Thoracic aorta (tissue), 2 donors: ENCODE results near the gene PUS1. TPM values are rescaled to one million over a fixed set of nuclear protein-coding genes. Genes with fewer than 3 reads are reported as not detected.

Experiments used
- ATAC-seq: fragments of 150-250 bp; one replicate; pipeline ENCODE4 v1.8.0; 2017; ENCODE audit warnings: low read depth; ENCODE audit not compliant: insufficient number of reproducible peaks, low FRiP score
- DNase-seq: peaks from one replicate; pipeline ENCODE4 v3.0.0-alpha.2; 2020; ENCODE audit warnings: low spot score
- H3K27ac ChIP-seq, 2 donors: fragments of 200-600 bp; sonication (generic); 1 replicate in 1 of 2; 2 replicates in 1 of 2; pipeline ENCODE4 v1.5.1; 2016; ENCODE audit warnings: mild to moderate bottlenecking in 2 of 2, moderate library complexity in 2 of 2
- H3K27me3 ChIP-seq: fragments of 200-600 bp; sonication (generic); replicated peaks from 2 replicates; pipeline ENCODE4 v1.6.0; 2016; ENCODE audit warnings: mild to moderate bottlenecking; ENCODE audit not compliant: insufficient read depth
- H3K36me3 ChIP-seq: fragments of 200-600 bp; sonication (generic); one replicate; pipeline ENCODE4 v1.5.1; 2016
- H3K4me1 ChIP-seq, 2 donors: fragments of 200-600 bp; sonication (generic); 1 replicate in 1 of 2; 2 replicates in 1 of 2; pipeline versions ENCODE4 v1.5.1 to v1.6.0; 2016; ENCODE audit warnings: low read depth in 2 of 2, mild to moderate bottlenecking in 1 of 2; ENCODE audit not compliant: control insufficient read depth in 1 of 2
- H3K4me3 ChIP-seq: fragments of 200-600 bp; sonication (generic); 2 replicates; pipeline ENCODE4 v1.5.1; 2016; ENCODE audit warnings: mild to moderate bottlenecking
- H3K9me3 ChIP-seq: fragments of 200-600 bp; sonication (generic); 2 replicates; pipeline ENCODE4 v1.5.1; 2016
- total RNA-seq, 2 donors: library from RNA; depleted of rRNA; stranded (reverse); fragments of >200 nt; gene quantifications; one replicate each; pipeline versions ENCODE4 v1.1.0 to v1.2.3, GENCODE V29; 2016
- TF ChIP-seq, protein P1 (sequence below): fragments of 200-600 bp; sonication (generic); IDR thresholded peaks from one replicate; pipeline ENCODE4 v1.5.1; 2019; ENCODE audit warnings: antibody characterized with exemption

PUS1 gene
- total RNA-seq, 2 donors from 2014 or later, result 5.8 to 31.7 TPM

DNA sequence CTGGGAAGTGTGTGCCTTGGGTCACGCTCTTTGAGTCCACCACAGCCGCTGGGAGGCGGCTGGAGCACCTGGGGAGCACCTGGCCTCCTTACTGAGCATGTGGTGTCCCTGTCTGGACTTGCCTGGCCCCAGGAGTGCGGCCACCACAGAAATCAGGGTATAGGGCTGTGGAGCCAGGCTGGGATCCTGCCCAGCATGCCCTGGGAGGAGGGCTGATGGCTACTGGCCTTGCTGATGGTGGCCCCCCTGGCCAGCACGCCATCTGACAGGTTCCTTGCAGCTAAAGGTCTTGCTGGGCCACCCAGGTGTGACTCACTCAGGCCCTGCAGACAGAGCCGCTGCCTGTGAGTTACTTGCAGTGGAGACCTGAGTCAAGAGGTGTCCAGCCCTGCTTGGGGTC, 28.7 kb upstream of the PUS1 start:
- H3K4me1 ChIP-seq, result peaks cover 17 to 41% of the 10 kb centered on the region in 2 donors
- TF ChIP-seq, protein P1, sequence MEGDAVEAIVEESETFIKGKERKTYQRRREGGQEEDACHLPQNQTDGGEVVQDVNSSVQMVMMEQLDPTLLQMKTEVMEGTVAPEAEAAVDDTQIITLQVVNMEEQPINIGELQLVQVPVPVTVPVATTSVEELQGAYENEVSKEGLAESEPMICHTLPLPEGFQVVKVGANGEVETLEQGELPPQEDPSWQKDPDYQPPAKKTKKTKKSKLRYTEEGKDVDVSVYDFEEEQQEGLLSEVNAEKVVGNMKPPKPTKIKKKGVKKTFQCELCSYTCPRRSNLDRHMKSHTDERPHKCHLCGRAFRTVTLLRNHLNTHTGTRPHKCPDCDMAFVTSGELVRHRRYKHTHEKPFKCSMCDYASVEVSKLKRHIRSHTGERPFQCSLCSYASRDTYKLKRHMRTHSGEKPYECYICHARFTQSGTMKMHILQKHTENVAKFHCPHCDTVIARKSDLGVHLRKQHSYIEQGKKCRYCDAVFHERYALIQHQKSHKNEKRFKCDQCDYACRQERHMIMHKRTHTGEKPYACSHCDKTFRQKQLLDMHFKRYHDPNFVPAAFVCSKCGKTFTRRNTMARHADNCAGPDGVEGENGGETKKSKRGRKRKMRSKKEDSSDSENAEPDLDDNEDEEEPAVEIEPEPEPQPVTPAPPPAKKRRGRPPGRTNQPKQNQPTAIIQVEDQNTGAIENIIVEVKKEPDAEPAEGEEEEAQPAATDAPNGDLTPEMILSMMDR, result no peak
- no peak for DNase-seq
- H3K36me3 ChIP-seq, result peaks cover 7% of the 10 kb centered on the region
- no peak for ATAC-seq
- H3K4me3 ChIP-seq, result no peak overlapping the region
- no peaks in the 10 kb centered on the region for H3K9me3 ChIP-seq
- H3K27me3 ChIP-seq, result no peaks in the 10 kb centered on the region
- H3K27ac ChIP-seq, result no peak overlapping the region

- no peak for DNase-seq
- H3K27me3 ChIP-seq, result no peaks in the 10 kb centered on the region
- H3K4me3 ChIP-seq, result no peak overlapping the region
- H3K9me3 ChIP-seq, result no peaks in the 10 kb centered on the region
- H3K27ac ChIP-seq, result no peak overlapping the region
- ATAC-seq, result no peak
- TF ChIP-seq, protein P1, result no peak
- peaks cover 17 to 43% of the 10 kb centered on the region in 2 donors for H3K4me1 ChIP-seq
- peaks cover 9% of the 10 kb centered on the region for H3K36me3 ChIP-seq
Measured at GRCh38 chr12:131901431-131902331, 27.4 kb upstream of the PUS1 start.

DNA sequence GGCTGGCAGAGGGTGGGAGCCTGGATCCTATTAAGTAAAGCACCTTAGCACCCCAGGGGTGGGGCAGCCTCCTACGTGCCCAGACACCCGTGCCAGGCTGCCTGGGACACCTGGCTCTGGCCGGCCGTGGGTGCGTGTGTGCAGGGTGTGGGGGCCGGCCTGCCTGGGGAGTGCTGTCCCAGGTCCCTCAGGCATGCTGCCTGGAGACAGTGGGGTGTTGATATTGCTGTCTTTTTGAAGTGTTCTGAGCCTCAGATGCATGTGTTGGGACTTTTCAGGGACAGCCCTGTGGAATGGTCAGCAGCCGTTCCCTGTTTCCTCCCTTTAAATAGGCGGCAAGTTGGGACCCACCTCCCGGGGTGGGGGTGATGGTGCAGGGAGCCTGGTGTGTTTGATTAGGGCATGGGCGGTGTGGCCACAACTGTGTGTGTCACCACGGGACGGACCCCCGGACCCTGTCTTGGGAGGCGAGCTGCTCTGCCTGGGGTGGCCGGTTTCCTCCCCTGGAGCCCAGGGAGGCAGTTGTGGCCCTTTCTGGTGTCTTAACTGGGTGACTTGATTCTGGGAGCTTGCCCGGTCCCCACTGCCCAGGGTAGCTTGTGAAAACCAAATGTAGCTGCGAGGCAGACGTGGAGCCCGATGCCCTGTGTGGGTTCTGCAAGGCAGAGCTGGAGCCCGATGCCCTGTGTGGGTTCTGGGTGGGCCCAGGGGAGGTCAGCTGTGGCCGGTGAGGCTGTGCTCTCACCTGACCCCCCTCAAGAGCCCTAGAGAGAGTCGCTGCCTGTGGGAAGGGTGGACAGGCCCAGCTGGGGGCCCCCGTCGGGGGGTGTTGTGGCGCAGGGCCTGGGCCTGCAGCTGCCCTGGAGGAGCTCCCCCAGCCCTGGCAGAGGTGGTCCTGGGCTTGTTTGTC, 26.5 kb upstream of the PUS1 start:
- H3K4me3 ChIP-seq, result no peak overlapping the region

GRCh38 chr12:131903270-131904255, 25.5 kb upstream of the PUS1 start:
- H3K4me1 ChIP-seq, result peaks cover 13 to 33% of the 10 kb centered on the region in 2 donors
- H3K9me3 ChIP-seq, result no peaks in the 10 kb centered on the region
- DNase-seq, result no peak

More for the DNA sequence above, 26.5 kb upstream of the PUS1 start:
- Histone ChIP-seq H3K36me3 (peaks cover 16% of the 10 kb centered on the region), H3K9me3 (no peaks in the 10 kb centered on the region), H3K27ac (no peak overlapping the region), H3K27me3 (no peaks in the 10 kb centered on the region), H3K4me1 (peaks cover 13 to 34% of the 10 kb centered on the region in 2 donors)
- ATAC-seq, result no peak
- no peak for DNase-seq
- TF ChIP-seq, protein P1, result no peak

More at GRCh38 chr12:131903270-131904255, 25.5 kb upstream of the PUS1 start:
- Histone ChIP-seq H3K36me3 (peaks cover 19% of the 10 kb centered on the region), H3K4me3 (no peak overlapping the region), H3K27ac (no peak overlapping the region), H3K27me3 (no peaks in the 10 kb centered on the region)
- TF ChIP-seq, protein P1, result no peak
- no peak for ATAC-seq
